Common myeloid progenitor, CD34-positive (primary cell): Measurements from ENCODE around the gene NUCKS1.

Experiments
- CTCF ChIA-PET: fragments of 350-600 bp; sonication (Branson Sonifier 250); formaldehyde crosslinking; loops from one replicate; lab custom pipeline; 2021; ENCODE audit warnings: antibody characterized with exemption; lab: Charles Lee
- POLR2A ChIA-PET: fragments of 350-600 bp; sonication (Branson Sonifier 250); formaldehyde crosslinking; loops from one replicate; lab custom pipeline; 2021; ENCODE audit warnings: antibody characterized with exemption; lab: Charles Lee
- DNase-seq, 3 donors: peaks; one replicate each; pipeline versions ENCODE4 v3.0.0 to v3.0.0-alpha.2; 2013
- H3K27ac ChIP-seq, 2 experiments: 1 replicate in 1 of 2; 2 replicates in 1 of 2; pipeline ENCODE4 v1.7.0; 2013; ENCODE audit warnings: inconsistent platforms in 2 of 2, low read length in 2 of 2, mild to moderate bottlenecking in 2 of 2, low read depth in 1 of 2, moderate library complexity in 1 of 2; ENCODE audit not compliant: severe bottlenecking in 2 of 2, insufficient read depth in 1 of 2, poor library complexity in 1 of 2
- H3K27me3 ChIP-seq, 5 experiments: replicated peaks in 2 of 5; 1 replicate in 3 of 5; 2 replicates in 2 of 5; pipeline versions ENCODE4 v1.6.1 to v1.7.0; 2013; ENCODE audit warnings: low read length in 4 of 5, mild to moderate bottlenecking in 2 of 5, moderate library complexity in 2 of 5, inconsistent platforms in 1 of 5; ENCODE audit not compliant: insufficient read depth in 5 of 5, control insufficient read depth in 4 of 5
- H3K36me3 ChIP-seq, 4 experiments: 1 replicate in 2 of 4; 2 replicates in 2 of 4; pipeline versions ENCODE4 v1.6.1 to v1.7.0; 2013; ENCODE audit warnings: low read length in 3 of 4, control low read depth in 1 of 4, mild to moderate bottlenecking in 1 of 4; ENCODE audit not compliant: control insufficient read depth in 4 of 4, insufficient read depth in 4 of 4
- H3K4me1 ChIP-seq, 4 experiments: 1 replicate in 3 of 4; 2 replicates in 1 of 4; pipeline versions ENCODE4 v1.6.1 to v1.7.1; 2013; ENCODE audit warnings: low read length in 3 of 4, mild to moderate bottlenecking in 3 of 4, control low read depth in 1 of 4, inconsistent platforms in 1 of 4, moderate library complexity in 1 of 4; ENCODE audit not compliant: control insufficient read depth in 4 of 4, insufficient read depth in 4 of 4; ENCODE audit errors: control extremely low read depth in 1 of 4
- H3K4me3 ChIP-seq, 7 experiments: 1 replicate in 4 of 7; 2 replicates in 3 of 7; pipeline versions ENCODE4 v1.5.1 to v1.7.0; 2013; ENCODE audit warnings: mild to moderate bottlenecking in 7 of 7, low read length in 6 of 7, moderate library complexity in 6 of 7, inconsistent platforms in 2 of 7, low read depth in 2 of 7, control low read depth in 1 of 7; ENCODE audit not compliant: insufficient read depth in 4 of 7, control insufficient read depth in 1 of 7; ENCODE audit errors: extremely low read depth in 1 of 7
- H3K9me3 ChIP-seq, 5 experiments: 1 replicate in 4 of 5; 2 replicates in 1 of 5; pipeline versions ENCODE4 v1.6.1 to v1.7.1; 2013; ENCODE audit warnings: low read length in 4 of 5, mild to moderate bottlenecking in 2 of 5, inconsistent platforms in 1 of 5, low read depth in 1 of 5, moderate library complexity in 1 of 5; ENCODE audit not compliant: control insufficient read depth in 4 of 5, insufficient read depth in 2 of 5; ENCODE audit errors: control extremely low read depth in 1 of 5
- WGBS: methylation state at CpG from one replicate; pipeline ENCODE4 v1.1.5; 2013; ENCODE audit not compliant: insufficient coverage; 5-methylcytosine and 5-hydroxymethylcytosine counted together

NUCKS1 gene

DNA sequence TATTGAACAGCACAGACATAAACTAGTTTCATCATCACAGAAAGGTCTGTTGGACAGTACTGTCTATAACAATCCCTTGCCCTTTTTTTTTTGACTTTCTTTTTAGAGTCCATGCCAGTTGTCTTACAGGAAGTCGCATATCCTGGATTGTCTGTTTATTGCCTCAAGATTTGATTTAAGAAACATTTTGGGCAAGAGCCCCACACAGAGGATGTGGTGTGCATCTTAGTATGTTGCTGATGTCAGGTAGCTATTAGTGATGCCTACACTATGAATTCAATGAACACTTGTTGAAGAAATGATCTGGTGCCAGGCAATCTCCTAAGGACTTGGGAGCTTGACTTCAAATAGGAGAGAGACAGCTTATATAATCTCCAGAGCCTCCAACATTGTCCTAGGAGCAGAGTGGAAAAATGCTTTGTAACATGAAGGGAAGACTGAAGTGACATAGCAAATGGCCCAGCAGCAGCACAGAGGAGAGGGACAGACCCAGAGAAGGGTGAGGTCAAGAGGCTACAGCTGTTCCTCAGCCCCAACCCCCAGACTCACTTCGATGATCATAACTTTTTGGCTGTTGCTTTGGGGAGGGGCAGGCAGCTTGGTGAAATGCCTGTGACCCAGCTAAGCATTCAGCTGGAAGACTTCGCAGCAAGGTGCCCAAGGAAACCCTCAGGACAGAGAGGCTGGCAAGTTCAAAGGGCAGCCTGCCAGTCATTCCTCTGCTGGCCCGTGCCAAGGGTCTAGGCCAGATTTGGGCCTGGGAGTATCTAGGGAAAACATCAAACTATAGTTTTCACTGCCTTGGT lies 32.8 kb upstream of the NUCKS1 start:
- POLR2A ChIA-PET: no interaction called here
- H3K4me1 ChIP-seq: peaks cover 3 to 16% (median 13%) of the 10 kb centered on the region in 4 experiments
- peak in 2 of 3 donors; percentile 9 to 17 for DNase-seq
- H3K36me3 ChIP-seq: no peaks in the 10 kb centered on the region
- no peaks in the 10 kb centered on the region for H3K27me3 ChIP-seq
- no peaks in the 10 kb centered on the region for H3K9me3 ChIP-seq
- no peak overlapping the region for H3K27ac ChIP-seq
- CTCF ChIA-PET: interaction anchor here (0.6 to 2.2 kb wide), 8 partner anchors 9 to 124 kb away, joined by 3 to 16 read pairs (median 4); no protein-coding TSS in a partner anchor
- no peak overlapping the region for H3K4me3 ChIP-seq
- 100% methylated on average over 3 of the region's 4 CpGs for WGBS

DNA sequence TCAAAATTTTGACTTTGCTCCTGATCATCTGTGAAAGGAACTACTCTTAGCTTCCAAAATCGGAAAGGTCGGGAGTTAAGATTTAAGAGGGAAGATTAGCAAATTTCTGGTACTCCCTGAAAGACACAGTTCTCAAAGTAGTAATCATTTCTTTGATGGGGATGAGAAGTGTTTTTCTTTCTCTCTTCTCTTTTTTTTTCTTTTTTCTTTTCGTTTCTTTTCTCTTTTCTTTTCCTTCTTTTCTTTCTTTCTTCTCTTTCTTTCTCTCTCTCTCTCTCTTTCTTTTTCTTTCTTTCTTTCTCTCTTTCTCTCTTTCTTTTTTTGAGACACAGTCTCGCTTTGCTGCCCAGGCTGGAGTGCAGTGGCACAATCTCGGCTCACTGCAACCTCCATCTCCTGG lies 30.4 kb upstream of the NUCKS1 start:
- WGBS: 100% methylated on average over 3 of the region's 5 CpGs
- Histone ChIP-seq H3K27me3 (no peaks in the 10 kb centered on the region), H3K9me3 (no peaks in the 10 kb centered on the region), H3K27ac (no peak overlapping the region), H3K4me1 (peaks cover 5 to 24% (median 20%) of the 10 kb centered on the region in 4 experiments), H3K4me3 (no peak overlapping the region), H3K36me3 (no peaks in the 10 kb centered on the region)
- ChIA-PET POLR2A (no interaction called here), CTCF (interaction anchor here (0.7 kb wide), 1 partner anchor 11 kb away, joined by 4 read pairs; no protein-coding TSS in a partner anchor)
- DNase-seq: no peak

DNA sequence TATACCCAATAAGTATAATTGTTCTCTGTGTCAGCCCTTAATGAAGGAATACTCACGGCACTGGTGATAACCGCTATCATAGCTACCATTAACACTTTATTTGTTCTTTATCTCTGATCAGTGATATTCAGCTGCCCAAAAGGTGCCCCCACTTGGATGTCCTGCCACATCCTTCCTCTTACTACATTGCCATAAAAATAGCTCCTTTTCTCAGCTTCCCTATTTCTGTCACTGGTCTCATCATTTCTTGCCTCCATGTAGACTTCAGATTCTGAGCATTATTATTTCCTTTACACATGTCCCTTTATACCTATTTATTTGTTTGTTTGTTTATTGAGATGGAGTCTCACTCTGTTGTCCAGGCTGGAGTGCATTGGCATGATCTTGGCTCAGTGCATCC lies 28.0 kb upstream of the NUCKS1 start:
- DNase-seq: peak; percentile 40 to 86 (median 80)
- Histone ChIP-seq H3K9me3 (no peaks in the 10 kb centered on the region), H3K4me3 (peak overlapping the region in 1 of 7 experiments; percentile 28), H3K36me3 (no peaks in the 10 kb centered on the region), H3K27ac (no peak overlapping the region), H3K4me1 (peaks cover 8 to 37% (median 30%) of the 10 kb centered on the region in 4 experiments), H3K27me3 (peaks cover 0 to 9% (median 0%) of the 10 kb centered on the region in 5 experiments)
- ChIA-PET POLR2A (interaction anchor here (0.6 to 0.7 kb wide), 2 partner anchors 13 to 146 kb away, joined by 3 to 4 read pairs; partner anchors contain the start of gene ELK4), CTCF (interaction anchor here (1.2 to 1.5 kb wide), 3 partner anchors 12 to 32 kb away, joined by 3 to 5 read pairs (median 4); no protein-coding TSS in a partner anchor)
- WGBS: 10% methylated on average over 2 of the region's 2 CpGs

DNA sequence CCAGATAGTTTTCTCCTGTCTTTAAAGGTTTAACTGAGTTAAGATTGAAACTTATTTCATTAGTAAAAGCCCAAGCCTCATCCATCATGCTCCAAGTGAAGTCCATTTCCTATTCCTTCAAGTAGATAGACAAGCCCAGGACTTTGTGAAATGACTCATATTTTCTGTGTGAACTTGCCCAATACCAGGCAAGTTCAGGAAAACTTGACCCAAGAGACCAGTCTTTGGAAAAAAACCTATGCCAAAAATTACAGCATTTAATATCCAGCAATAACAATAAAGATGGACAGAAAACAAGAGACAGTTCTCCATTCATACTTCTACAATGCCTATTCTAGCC lies 25.7 kb upstream of the NUCKS1 start:
- peak overlapping the region in 6 of 7 experiments; percentile 75 to 92 (median 88) for H3K4me3 ChIP-seq
- ChIA-PET POLR2A (interaction anchor here (2.5 kb wide), 1 partner anchor 26 kb away, joined by 7 read pairs; no protein-coding TSS in a partner anchor), CTCF (interaction anchor here (1.0 to 1.3 kb wide), 2 partner anchors 10 to 16 kb away, joined by 3 to 8 read pairs; no protein-coding TSS in a partner anchor)
- H3K4me1 ChIP-seq: peaks cover 8 to 31% (median 23%) of the 10 kb centered on the region in 4 experiments
- H3K36me3 ChIP-seq: no peaks in the 10 kb centered on the region
- peaks cover 0 to 9% (median 0%) of the 10 kb centered on the region in 5 experiments for H3K27me3 ChIP-seq
- H3K9me3 ChIP-seq: no peaks in the 10 kb centered on the region
- no peak overlapping the region for H3K27ac ChIP-seq
- DNase-seq: no peak

DNA sequence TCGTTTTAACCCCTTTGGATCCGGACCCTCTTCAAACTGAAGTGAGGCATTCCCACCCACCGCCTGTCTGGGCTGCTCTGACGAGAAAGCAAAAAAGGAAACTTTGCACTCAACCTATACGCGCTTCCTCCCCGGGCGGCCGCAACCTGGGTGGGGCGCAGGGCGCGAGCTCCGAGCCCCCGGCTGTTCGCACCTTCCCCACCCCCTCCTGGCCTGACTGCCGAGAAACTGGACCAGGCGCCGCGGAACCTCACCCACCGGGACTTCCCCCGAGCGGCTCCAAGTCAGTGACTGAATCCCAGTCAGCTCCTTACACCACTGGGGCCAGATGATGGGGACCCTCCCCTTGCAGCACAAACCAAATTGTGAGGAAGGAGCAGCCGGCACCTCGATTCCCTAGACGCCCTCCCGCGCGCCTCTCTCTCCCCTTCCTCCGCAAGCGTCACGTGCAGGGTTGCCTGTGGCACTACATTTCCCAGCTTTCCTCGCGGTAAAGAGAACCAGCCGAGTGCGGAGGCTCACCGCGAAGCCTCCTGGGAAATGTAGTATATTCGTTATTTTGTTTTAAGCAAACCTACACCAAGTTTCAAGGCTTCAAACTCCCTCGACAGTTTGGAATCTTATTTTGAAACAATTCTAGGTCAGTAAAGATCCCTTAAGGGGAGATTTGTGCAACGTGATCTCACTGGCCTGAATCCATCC lies 25.2 kb upstream of the NUCKS1 start, which contains the start of gene RAB29:
TSS of gene RAB29 (minus strand) at position 468 of the 702 bp plus-strand sequence. CDS start 526 bp downstream, outside the sequence.
- POLR2A ChIA-PET: interaction anchor here (2.5 kb wide), 1 partner anchor 26 kb away, joined by 7 read pairs; no protein-coding TSS in a partner anchor
- 0% methylated on average over 22 of the region's 40 CpGs for WGBS
- Histone ChIP-seq H3K4me1 (peaks cover 8 to 31% (median 23%) of the 10 kb centered on the region in 4 experiments), H3K27ac (peak within 1 kb of the TSS in 1 of 2 experiments; percentile 58), H3K36me3 (peaks cover 0 to 4% (median under 1%) of the 10 kb centered on the region in 4 experiments), H3K4me3 (peak within 1 kb of the TSS; percentile 75 to 92 (median 87)), H3K27me3 (peaks cover 0 to 9% (median 0%) of the 10 kb centered on the region in 5 experiments), H3K9me3 (no peaks in the 10 kb centered on the region)
- CTCF ChIA-PET: interaction anchor here (1.3 kb wide), 1 partner anchor 10 kb away, joined by 3 read pairs; no protein-coding TSS in a partner anchor
- DNase-seq: peak; percentile 83 to 92 (median 88)

DNA sequence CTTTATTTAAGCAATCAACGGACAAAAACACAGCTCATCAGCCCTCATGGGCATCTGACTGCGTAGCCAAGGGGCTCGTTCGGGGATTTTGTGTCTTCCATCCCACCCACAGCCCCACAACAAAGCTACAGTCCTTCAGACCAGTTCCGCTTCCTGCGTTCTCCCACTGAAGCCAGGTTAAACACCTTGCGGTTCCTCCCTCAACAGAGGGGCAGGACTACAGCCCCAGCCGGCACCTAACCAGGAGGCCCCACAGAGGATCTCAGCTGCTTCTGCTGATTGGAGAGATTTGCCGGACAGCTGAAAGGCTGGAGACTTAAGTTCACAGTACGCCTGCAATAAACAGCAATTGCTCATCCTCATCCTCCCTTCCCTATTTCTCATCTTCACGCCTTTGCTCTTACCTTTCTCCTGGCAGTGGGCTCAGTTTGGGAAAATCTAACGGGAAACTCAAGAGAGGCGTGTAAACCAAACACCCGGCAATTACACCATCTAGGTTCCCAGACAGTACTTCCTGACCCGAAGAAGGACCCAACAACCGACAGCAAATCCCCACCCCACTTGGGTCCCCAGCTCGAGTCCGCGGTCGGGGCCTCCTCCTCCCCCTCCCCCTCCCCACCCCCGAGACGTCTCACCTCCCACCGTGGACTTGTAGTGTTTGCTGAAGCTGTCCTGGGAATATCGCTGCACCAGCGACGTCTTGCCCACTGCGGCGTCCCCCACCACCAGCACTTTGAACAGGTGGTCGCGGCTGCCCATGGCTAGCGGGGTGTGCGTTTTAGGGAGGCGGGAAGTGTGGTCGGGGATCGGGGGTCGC lies 24.4 kb upstream of the NUCKS1 start:
- peak overlapping the region; percentile 75 to 92 (median 87) for H3K4me3 ChIP-seq
- H3K27me3 ChIP-seq: peaks cover 0 to 9% (median 0%) of the 10 kb centered on the region in 5 experiments
- H3K9me3 ChIP-seq: no peaks in the 10 kb centered on the region
- H3K27ac ChIP-seq: peak overlapping the region in 1 of 2 experiments; percentile 58
- peaks cover 0 to 7% (median 3%) of the 10 kb centered on the region in 4 experiments for H3K36me3 ChIP-seq
- POLR2A ChIA-PET: interaction anchor here (0.6 to 2.5 kb wide), 2 partner anchors 25 to 1944 kb away, joined by 5 to 7 read pairs; no protein-coding TSS in a partner anchor
- CTCF ChIA-PET: interaction anchor here (0.8 to 1.4 kb wide), 5 partner anchors 14 to 203 kb away, joined by 3 to 4 read pairs (median 3); no protein-coding TSS in a partner anchor
- H3K4me1 ChIP-seq: peaks cover 8 to 31% (median 23%) of the 10 kb centered on the region in 4 experiments
- DNase-seq: peak in 1 of 3 donors; percentile 19
- 10% methylated on average over 22 of the region's 36 CpGs for WGBS
